OCI-LY7 (cell line): Measurements from ENCODE around the gene RAB40C. TPM values are rescaled to one million over a fixed set of nuclear protein-coding genes. Genes with fewer than 3 reads are reported as not detected.

Experiments used
- BruUV-seq: library from RNA; stranded (reverse); fragments of 400-500 nt; replicated peaks from 2 replicates; lab custom pipeline; 2021; lab: Mats Ljungman, UMichigan
- CTCF ChIA-PET: fragments of 300-600 bp; sonication (Branson Sonifier 250); formaldehyde crosslinking; loops from one replicate; lab custom pipeline; 2022; ENCODE audit warnings: antibody characterized with exemption; ENCODE audit not compliant: unreplicated experiment; lab: Charles Lee
- POLR2A ChIA-PET: fragments of 300-600 bp; sonication (Branson Sonifier 250); formaldehyde crosslinking; loops from one replicate; lab custom pipeline; 2022; ENCODE audit warnings: antibody characterized with exemption; lab: Charles Lee
- DNase-seq: peaks from one replicate; pipeline ENCODE4 v3.0.0-alpha.2; 2015; ENCODE audit warnings: low spot score
- H2AFZ ChIP-seq: fragments of 200-600 bp; sonication (generic), shearing (Covaris generic); 2 replicates; pipeline ENCODE4 v1.6.1; 2014; ENCODE audit warnings: mild to moderate bottlenecking, antibody characterized with exemption, low read length, moderate library complexity
- H3K27ac ChIP-seq: fragments of 200-600 bp; sonication (generic); 2 replicates; pipeline ENCODE4 v1.5.1; 2014; ENCODE audit warnings: mixed run types, low read depth, mild to moderate bottlenecking, moderate library complexity, low read length, inconsistent platforms; ENCODE audit not compliant: poor library complexity, severe bottlenecking
- H3K36me3 ChIP-seq: fragments of 200-600 bp; sonication (generic); 2 replicates; pipeline ENCODE4 v1.6.1; 2014; ENCODE audit warnings: mild to moderate bottlenecking, antibody characterized with exemption, low read length, moderate library complexity, mixed read lengths; ENCODE audit not compliant: insufficient read depth
- H3K4me1 ChIP-seq: fragments of 200-600 bp; sonication (generic); 2 replicates; pipeline ENCODE4 v1.5.1; 2014; ENCODE audit warnings: mild to moderate bottlenecking, low read length; ENCODE audit not compliant: insufficient read depth, poor library complexity, severe bottlenecking
- H3K4me2 ChIP-seq: fragments of 200-600 bp; sonication (generic); 2 replicates; pipeline ENCODE4 v1.6.1; 2014; ENCODE audit warnings: mild to moderate bottlenecking, low read length
- H3K4me3 ChIP-seq: fragments of 200-600 bp; sonication (generic); 2 replicates; pipeline ENCODE4 v1.5.1; 2014; ENCODE audit warnings: mild to moderate bottlenecking, low read depth, low read length; ENCODE audit not compliant: poor library complexity, severe bottlenecking
- H3K79me2 ChIP-seq: fragments of 200-600 bp; sonication (generic); 2 replicates; pipeline ENCODE4 v1.6.1; 2016; ENCODE audit warnings: low read depth, mild to moderate bottlenecking, low read length, moderate library complexity, mixed read lengths; ENCODE audit not compliant: insufficient read depth
- H3K9me2 ChIP-seq: fragments of 200-600 bp; sonication (generic); 2 replicates; pipeline ENCODE4 v1.6.1; 2016; ENCODE audit warnings: mild to moderate bottlenecking, low read length, mixed read lengths; ENCODE audit not compliant: insufficient read depth
- H3K9me3 ChIP-seq: fragments of 200-600 bp; sonication (generic); 2 replicates; pipeline ENCODE4 v1.6.1; 2014; ENCODE audit warnings: mild to moderate bottlenecking, mixed run types, low read length, mixed read lengths
- H4K20me1 ChIP-seq: fragments of 200-600 bp; sonication (generic); 2 replicates; pipeline ENCODE4 v1.6.1; 2014; ENCODE audit warnings: mild to moderate bottlenecking, antibody characterized with exemption, low read length, moderate library complexity, mixed read lengths; ENCODE audit not compliant: insufficient read depth
- CTCF ChIP-seq: fragments of 200-600 bp; sonication (generic); conservative IDR thresholded peaks from 2 replicates; pipeline ENCODE4 v1.5.1; 2014; ENCODE audit warnings: mild to moderate bottlenecking, antibody characterized with exemption, low read length, moderate library complexity, mixed read lengths
- EZH2phosphoT487 ChIP-seq: fragments of 200-600 bp; sonication (generic); IDR thresholded peaks from 2 replicates; pipeline ENCODE4 v1.6.1; 2018; ENCODE audit warnings: low read depth, borderline replicate concordance, mild to moderate bottlenecking, mixed run types, antibody characterized with exemption, low read length, moderate library complexity, mixed read lengths
- intact Hi-C: fragments of 100-400 bp; cut with micrococcal nuclease; formaldehyde crosslinking; loops from one replicate; pipeline ENCODE4 v1.10.0; 2022; ENCODE audit not compliant: unreplicated experiment
- total RNA-seq, 2 experiments: library from RNA; depleted of rRNA in 1 of 2; stranded (reverse); fragments of >200 nt in 1 of 2; shearing (Covaris generic) in 1 of 2; gene quantifications; 2 replicates each; pipeline ENCODE4 v1.2.3, GENCODE V29; 2014 to 2022

The RAB40C gene
- total RNA-seq, 2 experiments from 2014 or later = 19.3 to 20.9 TPM

DNA sequence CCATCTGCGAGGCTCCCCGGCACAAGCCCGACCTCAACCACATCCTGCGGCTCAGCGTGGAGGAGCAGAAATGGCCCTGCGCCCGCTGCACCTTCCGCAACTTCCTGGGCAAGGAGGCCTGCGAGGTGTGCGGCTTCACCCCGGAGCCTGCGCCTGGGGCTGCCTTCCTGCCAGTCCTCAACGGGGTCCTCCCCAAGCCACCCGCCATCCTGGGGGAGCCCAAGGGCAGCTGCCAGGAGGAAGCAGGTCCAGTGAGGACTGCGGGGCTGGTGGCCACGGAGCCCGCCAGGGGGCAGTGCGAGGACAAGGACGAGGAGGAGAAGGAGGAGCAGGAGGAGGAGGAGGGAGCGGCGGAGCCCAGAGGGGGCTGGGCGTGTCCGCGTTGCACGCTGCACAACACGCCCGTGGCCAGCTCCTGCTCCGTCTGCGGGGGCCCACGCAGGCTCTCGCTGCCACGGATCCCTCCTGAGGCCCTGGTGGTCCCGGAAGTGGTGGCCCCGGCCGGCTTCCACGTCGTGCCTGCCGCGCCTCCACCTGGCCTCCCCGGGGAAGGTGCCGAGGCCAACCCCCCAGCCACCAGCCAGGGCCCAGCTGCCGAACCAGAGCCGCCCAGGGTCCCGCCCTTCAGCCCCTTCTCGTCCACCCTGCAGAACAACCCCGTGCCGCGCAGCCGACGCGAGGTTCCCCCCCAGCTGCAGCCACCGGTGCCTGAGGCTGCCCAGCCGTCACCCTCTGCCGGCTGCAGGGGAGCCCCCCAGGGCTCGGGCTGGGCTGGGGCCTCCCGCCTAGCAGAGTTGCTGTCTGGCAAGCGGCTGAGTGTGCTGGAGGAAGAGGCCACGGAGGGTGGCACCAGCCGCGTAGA lies 42.7 kb upstream of the RAB40C start:
- Histone ChIP-seq H3K4me3 (no peak overlapping the region), H3K9me2 (no peaks in the 10 kb centered on the region), H4K20me1 (no peaks in the 10 kb centered on the region), H3K27ac (no peak overlapping the region), H3K79me2 (peaks cover 3% of the 10 kb centered on the region; the same call in 1 of the 2 replicates), H3K36me3 (peaks cover 30% of the 10 kb centered on the region), H3K4me1 (no peaks in the 10 kb centered on the region), H3K4me2 (no peak overlapping the region), H2AFZ (no peak overlapping the region), H3K9me3 (no peaks in the 10 kb centered on the region)
- intact Hi-C loops = no loop called here
- BruUV-seq = no TSS peak
- TF ChIP-seq EZH2phosphoT487 (no peak), CTCF (no peak)
- DNase-seq = no peak
- ChIA-PET POLR2A (no interaction called here), CTCF (no interaction called here)

GRCh38 chr16:548586-548985 lies 41.3 kb upstream of the RAB40C start:
- Histone ChIP-seq H3K27ac (no peak overlapping the region), H3K79me2 (no peaks in the 10 kb centered on the region), H3K9me3 (no peaks in the 10 kb centered on the region), H4K20me1 (no peaks in the 10 kb centered on the region), H2AFZ (no peak overlapping the region), H3K4me3 (no peak overlapping the region), H3K9me2 (no peaks in the 10 kb centered on the region), H3K4me2 (no peak overlapping the region), H3K36me3 (peaks cover 27% of the 10 kb centered on the region), H3K4me1 (no peaks in the 10 kb centered on the region)
- POLR2A ChIA-PET = no interaction called here
- DNase-seq = no peak
- CTCF ChIA-PET = interaction anchor here (0.6 kb wide), 1 partner anchor 52 kb away, joined by 3 read pairs; no protein-coding TSS in a partner anchor
- intact Hi-C loops = no loop called here
- no TSS peak for BruUV-seq
- TF ChIP-seq CTCF = no peak
